Body of pancreas (tissue), 4 donors: ENCODE data around the gene SFT2D2. TPM values are rescaled to one million over a fixed set of nuclear protein-coding genes. Genes with fewer than 3 reads are reported as not detected.

Experiments used
- ATAC-seq: fragments of 150-250 bp; one replicate; pipeline ENCODE4 v1.9.1; 2016
- DNase-seq, 4 donors: peaks; one replicate each; pipeline ENCODE4 v3.0.0-alpha.2; 2019
- H3K27ac ChIP-seq, 4 donors: fragments of 200-600 bp; sonication (generic); 1 replicate in 3 of 4; 2 replicates in 1 of 4; pipeline versions ENCODE4 v1.5.1 to v1.6.1; 2016 to 2019; ENCODE audit warnings: mild to moderate bottlenecking in 1 of 4, mixed read lengths in 1 of 4, moderate library complexity in 1 of 4
- H3K27me3 ChIP-seq, 2 donors: fragments of 200-600 bp; sonication (generic); one replicate each; pipeline ENCODE4 v1.6.0; 2016; ENCODE audit warnings: mild to moderate bottlenecking in 1 of 2
- H3K36me3 ChIP-seq, 2 donors: fragments of 200-600 bp; sonication (generic); replicated peaks in 1 of 2; 2 replicates each; pipeline ENCODE4 v1.5.1; 2016; ENCODE audit warnings: low read depth in 2 of 2; ENCODE audit not compliant: insufficient read depth in 1 of 2
- H3K4me1 ChIP-seq: fragments of 200-600 bp; sonication (generic); one replicate; pipeline ENCODE4 v1.6.0; 2016
- H3K4me3 ChIP-seq, 2 donors: fragments of 200-600 bp; sonication (generic); 1 replicate in 1 of 2; 2 replicates in 1 of 2; pipeline ENCODE4 v1.5.1; 2016 to 2019
- H3K9me3 ChIP-seq, 3 donors: fragments of 200-600 bp; sonication (generic); 1 replicate in 2 of 3; 2 replicates in 1 of 3; pipeline ENCODE4 v1.5.1; 2016
- POLR2A ChIP-seq, 3 donors: fragments of 450-650 bp; IDR thresholded peaks; one replicate each; pipeline ENCODE4 v1.6.1; 2016; ENCODE audit warnings: antibody characterized with exemption in 3 of 3, mild to moderate bottlenecking in 2 of 3
- WGBS, 2 donors: methylation state at CpG; one replicate each; pipeline ENCODE4 v1.1.5; 2017; 5-methylcytosine and 5-hydroxymethylcytosine counted together
- intact Hi-C: fragments of 100-400 bp; cut with DNase I; formaldehyde crosslinking; loops from one replicate; pipeline ENCODE4 v1.15.1; 2023
- total RNA-seq, 2 donors: library from RNA; depleted of rRNA; stranded (reverse); fragments of >200 nt; gene quantifications; one replicate each; pipeline ENCODE4 v1.1.0, GENCODE V29; 2016
- TF ChIP-seq, protein P1 (sequence below), 7 experiments: fragments of 450-650 bp in 4 of 7; fragments of 200-600 bp in 3 of 7; sonication (generic) in 3 of 7; IDR thresholded peaks; one replicate each; pipeline ENCODE4 v1.5.1; 2016 to 2019; ENCODE audit warnings: antibody characterized with exemption in 7 of 7

SFT2D2 gene
- total RNA-seq, 2 donors from 2014 or later: 13.8 to 19.5 TPM

DNA sequence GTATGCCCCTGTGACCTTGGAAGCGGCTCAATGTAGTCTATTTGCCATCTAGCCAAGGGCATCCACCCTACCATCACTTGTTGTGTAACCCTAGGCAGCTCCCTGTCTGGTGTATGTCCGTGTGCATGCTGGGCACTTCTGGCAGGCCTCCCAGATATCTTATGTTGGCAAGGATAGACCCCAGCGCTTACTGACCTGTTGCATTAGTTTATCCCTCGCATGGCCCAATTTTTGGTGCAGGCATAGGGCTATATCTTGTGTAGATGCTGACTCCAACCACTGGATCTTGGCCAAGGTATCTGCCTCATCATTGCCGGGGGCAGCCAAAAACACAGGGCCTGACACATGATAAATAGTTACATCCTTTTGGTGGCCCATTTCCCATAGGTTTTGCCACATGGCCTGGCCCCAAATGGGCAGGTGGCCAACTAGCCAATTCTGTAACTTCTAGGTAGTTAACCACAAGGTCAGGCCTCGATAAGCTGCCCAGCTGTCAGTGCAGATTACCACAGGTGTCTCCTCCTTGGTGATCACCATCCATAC lies 40.9 kb downstream of the SFT2D2 start:
- TF ChIP-seq, protein P1, sequence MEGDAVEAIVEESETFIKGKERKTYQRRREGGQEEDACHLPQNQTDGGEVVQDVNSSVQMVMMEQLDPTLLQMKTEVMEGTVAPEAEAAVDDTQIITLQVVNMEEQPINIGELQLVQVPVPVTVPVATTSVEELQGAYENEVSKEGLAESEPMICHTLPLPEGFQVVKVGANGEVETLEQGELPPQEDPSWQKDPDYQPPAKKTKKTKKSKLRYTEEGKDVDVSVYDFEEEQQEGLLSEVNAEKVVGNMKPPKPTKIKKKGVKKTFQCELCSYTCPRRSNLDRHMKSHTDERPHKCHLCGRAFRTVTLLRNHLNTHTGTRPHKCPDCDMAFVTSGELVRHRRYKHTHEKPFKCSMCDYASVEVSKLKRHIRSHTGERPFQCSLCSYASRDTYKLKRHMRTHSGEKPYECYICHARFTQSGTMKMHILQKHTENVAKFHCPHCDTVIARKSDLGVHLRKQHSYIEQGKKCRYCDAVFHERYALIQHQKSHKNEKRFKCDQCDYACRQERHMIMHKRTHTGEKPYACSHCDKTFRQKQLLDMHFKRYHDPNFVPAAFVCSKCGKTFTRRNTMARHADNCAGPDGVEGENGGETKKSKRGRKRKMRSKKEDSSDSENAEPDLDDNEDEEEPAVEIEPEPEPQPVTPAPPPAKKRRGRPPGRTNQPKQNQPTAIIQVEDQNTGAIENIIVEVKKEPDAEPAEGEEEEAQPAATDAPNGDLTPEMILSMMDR (IDR thresholded peaks at IDR 0.05): no peak
- TF ChIP-seq POLR2A (IDR thresholded peaks at IDR 0.05): no peak
- intact Hi-C loops: no loop called here
- no peaks in the 10 kb centered on the region for H3K27me3 ChIP-seq
- no peaks in the 10 kb centered on the region for H3K36me3 ChIP-seq
- H3K4me1 ChIP-seq: peaks cover 1% of the 10 kb centered on the region
- DNase-seq (no peak), ATAC-seq (no peak)
- no peaks in the 10 kb centered on the region for H3K9me3 ChIP-seq
- 67 to 68% methylated on average over 1 to 6 of the region's 6 CpGs for WGBS, 2 donors
- H3K4me3 ChIP-seq: no peak overlapping the region
- no peak overlapping the region for H3K27ac ChIP-seq

DNA sequence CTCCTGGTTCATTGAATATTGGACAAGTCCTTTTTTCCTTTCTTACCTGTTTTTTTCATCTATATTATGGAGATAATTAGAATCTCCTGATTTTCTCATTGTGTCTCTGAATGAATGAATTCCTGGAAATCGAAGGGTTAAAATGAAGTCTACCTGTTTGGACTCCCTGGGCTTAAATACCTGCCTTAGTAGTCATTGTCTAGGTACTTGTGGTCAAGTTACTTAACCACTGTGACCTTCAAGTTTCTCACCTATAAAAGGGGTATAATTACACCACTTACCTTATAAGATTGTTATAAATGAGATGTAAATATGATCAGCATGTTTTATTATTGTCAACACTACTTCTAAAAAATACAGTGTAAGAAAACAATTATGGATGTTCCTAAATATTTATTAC lies 45.8 kb downstream of the SFT2D2 start:
- Histone ChIP-seq H3K9me3 (no peaks in the 10 kb centered on the region), H3K4me3 (no peak overlapping the region), H3K27ac (no peak overlapping the region), H3K4me1 (no peaks in the 10 kb centered on the region), H3K36me3 (no peaks in the 10 kb centered on the region), H3K27me3 (no peaks in the 10 kb centered on the region)
- intact Hi-C loops: no loop called here
- 55 to 64% methylated on average over 1 of the region's 1 CpG for WGBS, 2 donors
- ATAC-seq: no peak
- no peak for TF ChIP-seq POLR2A (IDR thresholded peaks at IDR 0.05)
- TF ChIP-seq, protein P1 (IDR thresholded peaks at IDR 0.05): no peak
- DNase-seq: no peak

DNA sequence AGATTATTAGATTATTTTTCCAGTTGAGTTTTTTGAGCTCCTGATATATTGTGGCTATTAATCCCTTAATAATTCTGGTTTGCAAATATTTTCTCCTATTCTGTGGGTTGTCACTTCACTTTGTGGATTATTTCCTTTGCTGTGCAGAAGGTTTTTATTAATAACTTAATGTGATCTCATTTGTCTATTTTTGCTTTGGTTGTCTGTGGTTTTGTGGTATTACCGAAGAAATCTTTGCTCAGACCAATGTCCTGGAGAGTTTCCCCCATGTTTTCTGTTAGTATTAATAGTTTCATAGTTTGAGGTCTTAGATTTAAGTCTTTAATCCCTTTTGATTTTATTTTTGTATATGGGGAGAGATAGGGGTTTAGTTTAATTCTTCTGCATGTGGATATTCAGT lies 47.8 kb downstream of the SFT2D2 start:
- intact Hi-C loops: no loop called here
- Histone ChIP-seq H3K4me3 (no peak overlapping the region), H3K27ac (no peak overlapping the region), H3K4me1 (no peaks in the 10 kb centered on the region), H3K36me3 (no peaks in the 10 kb centered on the region), H3K9me3 (peaks cover 0 to 3% (median 0%) of the 10 kb centered on the region in 3 donors), H3K27me3 (no peaks in the 10 kb centered on the region)
- TF ChIP-seq, protein P1 (IDR thresholded peaks at IDR 0.05): no peak
- TF ChIP-seq POLR2A (IDR thresholded peaks at IDR 0.05): no peak
- WGBS, 2 donors: 68 to 96% methylated on average over 1 of the region's 1 CpG
- no peak for DNase-seq
- ATAC-seq: no peak

DNA sequence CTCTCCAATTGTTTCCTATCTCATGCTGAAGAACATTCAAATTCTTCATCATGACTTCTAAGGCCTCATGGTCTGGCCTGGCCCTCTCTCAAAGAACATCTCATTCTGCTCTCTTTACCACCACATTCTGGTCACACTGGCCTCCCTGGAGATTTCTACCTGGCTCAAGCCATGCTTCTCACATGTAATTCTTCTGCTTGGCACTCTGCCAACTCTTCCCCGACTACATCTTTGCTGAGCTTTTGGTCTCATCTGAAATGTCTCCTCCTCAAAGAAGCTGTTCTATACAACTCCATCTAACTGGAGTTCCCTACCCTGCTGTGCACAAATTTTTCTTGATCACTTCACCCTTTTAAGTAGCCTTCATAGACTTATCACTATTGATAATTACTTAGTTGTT lies 53.4 kb downstream of the SFT2D2 start:
- 95 to 100% methylated on average over 1 of the region's 1 CpG for WGBS, 2 donors

More for the DNA sequence above, 53.4 kb downstream of the SFT2D2 start:
- H3K36me3 ChIP-seq: no peaks in the 10 kb centered on the region
- H3K4me1 ChIP-seq: no peaks in the 10 kb centered on the region
- no peak for TF ChIP-seq POLR2A (IDR thresholded peaks at IDR 0.05)
- TF ChIP-seq, protein P1 (IDR thresholded peaks at IDR 0.05): no peak
- H3K27ac ChIP-seq: no peak overlapping the region
- no peaks in the 10 kb centered on the region for H3K27me3 ChIP-seq
- no peak overlapping the region for H3K4me3 ChIP-seq
- peaks cover 0 to 3% (median 0%) of the 10 kb centered on the region in 3 donors for H3K9me3 ChIP-seq
- ATAC-seq (no peak), DNase-seq (no peak)
- intact Hi-C loops: no loop called here
